Neural crest cell (in vitro differentiated cells): ENCODE results near the gene ARHGEF17. TPM values are rescaled to one million over a fixed set of nuclear protein-coding genes. Genes with fewer than 3 reads are reported as not detected.

Source experiments
- DNase-seq: peaks from one replicate; pipeline ENCODE4 v3.0.0; 2021; ENCODE audit warnings: low read depth, mixed read lengths, low spot score
- H3K27ac Mint-ChIP-seq: one replicate; pipeline ENCODE4 v1.8.0; 2021; ENCODE audit warnings: mild to moderate bottlenecking, mixed read lengths; ENCODE audit not compliant: unreplicated experiment
- H3K27me3 Mint-ChIP-seq: 2 replicates; pipeline ENCODE4 v1.8.0; 2021; ENCODE audit warnings: low read depth, mild to moderate bottlenecking, mixed read lengths
- H3K36me3 Mint-ChIP-seq: 2 replicates; pipeline ENCODE4 v1.8.0; 2021; ENCODE audit warnings: low read depth, mild to moderate bottlenecking, mixed read lengths
- H3K4me1 Mint-ChIP-seq: 2 replicates; pipeline ENCODE4 v1.8.0; 2021; ENCODE audit warnings: mixed read lengths
- H3K4me3 Mint-ChIP-seq: one replicate; pipeline ENCODE4 v1.8.0; 2021; ENCODE audit warnings: mild to moderate bottlenecking, mixed read lengths
- H3K9me3 Mint-ChIP-seq: 2 replicates; pipeline ENCODE4 v1.8.0; 2021; ENCODE audit warnings: mixed read lengths
- CTCF ChIP-seq: fragments of 200-600 bp; sonication (generic); conservative IDR thresholded peaks from 2 replicates; pipeline ENCODE4 v1.5.0; 2021; ENCODE audit warnings: antibody characterized with exemption, mild to moderate bottlenecking
- total RNA-seq: library from RNA; stranded (reverse); gene quantifications from 2 replicates; pipeline ENCODE4 v1.2.1, GENCODE V29; 2021

Gene ARHGEF17
- total RNA-seq, 1 donor from 2014 or later = 55.7 TPM

GRCh38 chr11:73393011-73393380 is 84.9 kb downstream of the ARHGEF17 start:
- Mint-ChIP-seq H3K4me1 (peaks cover 11% of the 10 kb centered on the region), H3K27me3 (peaks cover 3% of the 10 kb centered on the region), H3K36me3 (peaks cover 3% of the 10 kb centered on the region), H3K4me3 (peak overlapping the region; percentile 79), H3K9me3 (no peaks in the 10 kb centered on the region), H3K27ac (no peak overlapping the region)
- no peak for DNase-seq
- TF ChIP-seq CTCF = no peak

GRCh38 chr11:73393479-73394415 is 85.7 kb downstream of the ARHGEF17 start:
- peaks cover 3% of the 10 kb centered on the region for H3K27me3 Mint-ChIP-seq
- DNase-seq = peak; percentile 80
- TF ChIP-seq CTCF = peak; percentile 82
- peaks cover 3% of the 10 kb centered on the region for H3K36me3 Mint-ChIP-seq
- H3K27ac Mint-ChIP-seq = no peak overlapping the region
- H3K4me1 Mint-ChIP-seq = peaks cover 6% of the 10 kb centered on the region
- H3K4me3 Mint-ChIP-seq = peak overlapping the region; percentile 79
- H3K9me3 Mint-ChIP-seq = no peaks in the 10 kb centered on the region

GRCh38 chr11:73394416-73395296 is 86.6 kb downstream of the ARHGEF17 start:
- no peak for TF ChIP-seq CTCF
- Mint-ChIP-seq H3K4me3 (no peak overlapping the region), H3K27ac (no peak overlapping the region), H3K9me3 (no peaks in the 10 kb centered on the region), H3K36me3 (peaks cover 3% of the 10 kb centered on the region), H3K4me1 (peaks cover 9% of the 10 kb centered on the region), H3K27me3 (peaks cover 3% of the 10 kb centered on the region)
- no peak for DNase-seq

GRCh38 chr11:73395297-73396208 is 87.5 kb downstream of the ARHGEF17 start:
- no peaks in the 10 kb centered on the region for H3K9me3 Mint-ChIP-seq
- H3K27ac Mint-ChIP-seq = no peak overlapping the region
- peak overlapping the region; percentile 49 for H3K4me3 Mint-ChIP-seq
- peaks cover 10% of the 10 kb centered on the region for H3K4me1 Mint-ChIP-seq
- TF ChIP-seq CTCF = no peak
- peaks cover 3% of the 10 kb centered on the region for H3K36me3 Mint-ChIP-seq
- no peak for DNase-seq
- H3K27me3 Mint-ChIP-seq = peaks cover 3% of the 10 kb centered on the region
